Neural cell (in vitro differentiated cells): Measurements from ENCODE around the gene FGF9. TPM values are rescaled to one million over a fixed set of nuclear protein-coding genes. Genes with fewer than 3 reads are reported as not detected.

ENCODE experiments used
- H2AFZ ChIP-seq: fragments of 200-600, 300-800 bp; sonication (generic), shearing (Covaris generic); 2 replicates; pipeline ENCODE4 v1.6.0; 2014; ENCODE audit warnings: low read depth, mild to moderate bottlenecking, antibody characterized with exemption, low read length, moderate library complexity
- H3F3A ChIP-seq: fragments of 200-600 bp; shearing (Covaris generic); 2 replicates; pipeline ENCODE4 v1.6.1; 2016; ENCODE audit warnings: mild to moderate bottlenecking, moderate library complexity, mixed read lengths, antibody characterized with exemption, low read length; ENCODE audit not compliant: insufficient read depth, poor library complexity, severe bottlenecking
- H3K27ac ChIP-seq: fragments of 200-600, 300-800 bp; sonication (generic), shearing (Covaris generic); 2 replicates; pipeline ENCODE4 v1.5.1; 2014; ENCODE audit warnings: mild to moderate bottlenecking, low read length, moderate library complexity
- H3K27me3 ChIP-seq: fragments of 300-800, 200-600 bp; sonication (generic), shearing (Covaris generic); 2 replicates; pipeline ENCODE4 v1.6.0; 2014; ENCODE audit warnings: mild to moderate bottlenecking, low read depth, low read length, moderate library complexity; ENCODE audit not compliant: insufficient read depth
- H3K36me3 ChIP-seq: fragments of 300-800, 200-600 bp; sonication (generic), shearing (Covaris generic); 2 replicates; pipeline ENCODE4 v1.5.1; 2014; ENCODE audit warnings: mild to moderate bottlenecking, antibody characterized with exemption, low read length, moderate library complexity; ENCODE audit not compliant: insufficient read depth
- H3K4me2 ChIP-seq: fragments of 300-800, 200-600 bp; sonication (generic), shearing (Covaris generic); 2 replicates; pipeline ENCODE4 v1.6.0; 2014; ENCODE audit warnings: mild to moderate bottlenecking, low read length
- H3K4me3 ChIP-seq: fragments of 300-800, 200-600 bp; sonication (generic), shearing (Covaris generic); 2 replicates; pipeline ENCODE4 v1.5.1; 2014; ENCODE audit warnings: mild to moderate bottlenecking, low read length, moderate library complexity
- H3K79me2 ChIP-seq: fragments of 200-600 bp; shearing (Covaris generic); replicated peaks from 2 replicates; pipeline ENCODE4 v1.6.0; 2014; ENCODE audit warnings: mild to moderate bottlenecking, low read length, moderate library complexity; ENCODE audit not compliant: insufficient read depth
- H3K9ac ChIP-seq: fragments of 300-800, 200-600 bp; sonication (generic), shearing (Covaris generic); 2 replicates; pipeline ENCODE4 v1.6.1; 2016; ENCODE audit warnings: mild to moderate bottlenecking, low read length, mixed read lengths
- H3K9me2 ChIP-seq: fragments of 200-600 bp; shearing (Covaris generic); 2 replicates; pipeline ENCODE4 v1.6.1; 2016; ENCODE audit warnings: mild to moderate bottlenecking, low read length, mixed read lengths; ENCODE audit not compliant: insufficient read depth
- H3K9me3 ChIP-seq: fragments of 200-600, 300-800 bp; sonication (generic), shearing (Covaris generic); 2 replicates; pipeline ENCODE4 v1.6.1; 2016; ENCODE audit warnings: mild to moderate bottlenecking, mixed run types, low read length, moderate library complexity, mixed read lengths
- H4K20me1 ChIP-seq: fragments of 200-600 bp; shearing (Covaris generic); 2 replicates; pipeline ENCODE4 v1.6.1; 2016; ENCODE audit warnings: mild to moderate bottlenecking, mixed run types; ENCODE audit not compliant: insufficient read depth
- CTCF ChIP-seq: fragments of 450-650 bp; IDR thresholded peaks from 2 replicates; pipeline ENCODE4 v1.5.1; 2014; ENCODE audit warnings: antibody characterized with exemption, mild to moderate bottlenecking, moderate library complexity; ENCODE audit not compliant: poor library complexity, severe bottlenecking
- EP300 ChIP-seq: fragments of 450-650 bp; conservative IDR thresholded peaks from 2 replicates; pipeline ENCODE4 v1.6.1; 2014; ENCODE audit warnings: antibody characterized with exemption, mild to moderate bottlenecking, moderate library complexity; ENCODE audit not compliant: poor library complexity, severe bottlenecking
- EZH2 ChIP-seq: fragments of 200-600, 300-800 bp; shearing (Covaris generic), sonication (generic); IDR thresholded peaks from 2 replicates; pipeline ENCODE4 v1.6.1; 2014; ENCODE audit warnings: antibody characterized with exemption, low read length, borderline replicate concordance, mild to moderate bottlenecking; ENCODE audit not compliant: insufficient read depth, poor library complexity, severe bottlenecking
- MXI1 ChIP-seq: fragments of 450-650 bp; conservative IDR thresholded peaks from 2 replicates; pipeline ENCODE4 v1.6.1; 2014; ENCODE audit warnings: antibody characterized with exemption, mild to moderate bottlenecking; ENCODE audit not compliant: poor library complexity, severe bottlenecking
- POLR2AphosphoS5 ChIP-seq: IDR thresholded peaks from 2 replicates; pipeline ENCODE4 v1.6.1; 2012
- RAD21 ChIP-seq: fragments of 450-650 bp; conservative IDR thresholded peaks from 2 replicates; pipeline ENCODE4 v1.6.1; 2014; ENCODE audit warnings: antibody characterized with exemption, mild to moderate bottlenecking, moderate library complexity
- REST ChIP-seq: IDR thresholded peaks from 2 replicates; pipeline ENCODE4 v1.6.1; 2012; ENCODE audit warnings: borderline replicate concordance
- SMC3 ChIP-seq: fragments of 450-650 bp; conservative IDR thresholded peaks from 2 replicates; pipeline ENCODE4 v1.6.1; 2014; ENCODE audit warnings: antibody characterized with exemption, mild to moderate bottlenecking, moderate library complexity; ENCODE audit not compliant: poor library complexity
- TAF1 ChIP-seq: IDR thresholded peaks from 2 replicates; pipeline ENCODE4 v1.6.1; 2012; ENCODE audit warnings: low read depth
- polyA plus RNA-seq: library from polyadenylated mRNA; depleted of rRNA; stranded (reverse); fragments of >200 nt; gene quantifications from 2 replicates; pipeline ENCODE4 v1.2.3, GENCODE V29; 2014

Gene FGF9
- polyA plus RNA-seq, 1 donor from 2014 or later: 29.4 TPM

- H3K9me2 ChIP-seq: no peaks in the 10 kb centered on the region
- no peak overlapping the region for H3K4me2 ChIP-seq
- H3K9me3 ChIP-seq: no peaks in the 10 kb centered on the region
- TF ChIP-seq CTCF (no peak), SMC3 (no peak), RAD21 (no peak), TAF1 (no peak), REST (no peak), EZH2 (no peak), MXI1 (no peak), EP300 (no peak), POLR2AphosphoS5 (no peak)
- H3K9ac ChIP-seq: no peak overlapping the region
- H3K27ac ChIP-seq: no peak overlapping the region
- H3F3A ChIP-seq: no peaks in the 10 kb centered on the region
- no peaks in the 10 kb centered on the region for H4K20me1 ChIP-seq
- H3K36me3 ChIP-seq: no peaks in the 10 kb centered on the region
- no peaks in the 10 kb centered on the region for H3K79me2 ChIP-seq
- no peaks in the 10 kb centered on the region for H3K27me3 ChIP-seq
- no peak overlapping the region for H3K4me3 ChIP-seq
- H2AFZ ChIP-seq: no peak overlapping the region
These were observed 64.1 kb downstream of the FGF9 start for GRCh38 chr13:21734961-21735360.

- H3K27ac ChIP-seq: no peak overlapping the region
- H3K4me3 ChIP-seq: no peak overlapping the region
- no peaks in the 10 kb centered on the region for H3K27me3 ChIP-seq
- no peaks in the 10 kb centered on the region for H3K9me3 ChIP-seq
- no peaks in the 10 kb centered on the region for H3K79me2 ChIP-seq
- TF ChIP-seq EP300 (no peak), TAF1 (no peak), POLR2AphosphoS5 (no peak), SMC3 (no peak), REST (no peak), MXI1 (no peak), CTCF (no peak)
- H3K9ac ChIP-seq: no peak overlapping the region
- H3K36me3 ChIP-seq: no peaks in the 10 kb centered on the region
- no peaks in the 10 kb centered on the region for H3K9me2 ChIP-seq
- H2AFZ ChIP-seq: no peak overlapping the region
- H3K4me2 ChIP-seq: no peak overlapping the region
- no peaks in the 10 kb centered on the region for H3F3A ChIP-seq
- H4K20me1 ChIP-seq: no peaks in the 10 kb centered on the region
These were observed 65.0 kb downstream of the FGF9 start for GRCh38 chr13:21735701-21736401.
